Panc1 (cell line): ENCODE results near the gene OXCT1. TPM values are rescaled to one million over a fixed set of nuclear protein-coding genes. Genes with fewer than 3 reads are reported as not detected.

Experiments used
- ATAC-seq: fragments of 200-7000 bp; cut with Tn5 transposase; 2 replicates; pipeline ENCODE4 v1.9.1; 2020; ENCODE audit warnings: mild to moderate bottlenecking, moderate library complexity
- BruUV-seq: library from RNA; stranded (reverse); fragments of 400-500 nt; replicated peaks from 2 replicates; lab custom pipeline; 2021; lab: Mats Ljungman, UMichigan
- CTCF ChIA-PET: fragments of 300-600 bp; sonication (Branson Sonifier 250); formaldehyde crosslinking; loops from one replicate; lab custom pipeline; 2022; ENCODE audit warnings: antibody characterized with exemption; lab: Charles Lee
- POLR2A ChIA-PET: fragments of 300-600 bp; sonication (Branson Sonifier 250); formaldehyde crosslinking; loops from one replicate; lab custom pipeline; 2022; ENCODE audit warnings: antibody characterized with exemption; lab: Charles Lee
- DNase-seq: peaks from one replicate; pipeline ENCODE4 v3.0.0-alpha.2; 2010; ENCODE audit warnings: low read depth, low spot score
- H3K27ac ChIP-seq: 2 replicates; pipeline ENCODE4 v1.5.1; 2011; ENCODE audit warnings: mild to moderate bottlenecking, low read length, inconsistent platforms
- H3K27me3 ChIP-seq: fragments of 200-500 bp; sonication (Bioruptor generic); 2 replicates; pipeline ENCODE4 v1.6.0; 2014; ENCODE audit warnings: low read length, inconsistent platforms; ENCODE audit not compliant: control insufficient read depth, insufficient read depth
- H3K36me3 ChIP-seq: fragments of 200-500 bp; sonication (Bioruptor generic); 2 replicates; pipeline ENCODE4 v1.5.1; 2014; ENCODE audit warnings: inconsistent platforms, mild to moderate bottlenecking, low read length, moderate library complexity; ENCODE audit not compliant: control insufficient read depth, insufficient read depth
- H3K4me1 ChIP-seq: 2 replicates; pipeline ENCODE4 v1.5.1; 2011; ENCODE audit warnings: inconsistent platforms, mild to moderate bottlenecking, low read length, moderate library complexity; ENCODE audit not compliant: control insufficient read depth, insufficient read depth
- H3K4me3 ChIP-seq, 2 experiments: 2 replicates each; pipeline ENCODE4 v1.5.1; 2011 to 2012; ENCODE audit warnings: low read depth in 2 of 2, low read length in 2 of 2, mild to moderate bottlenecking in 2 of 2, inconsistent platforms in 1 of 2, moderate library complexity in 1 of 2
- H3K9me3 ChIP-seq: fragments of 200-500 bp; sonication (Bioruptor generic); 2 replicates; pipeline ENCODE4 v1.5.1; 2014; ENCODE audit warnings: low read depth, mild to moderate bottlenecking, inconsistent platforms, low read length, moderate library complexity; ENCODE audit not compliant: control insufficient read depth, insufficient read depth
- CTCF ChIP-seq: fragments of 450-650 bp; IDR thresholded peaks from 2 replicates; pipeline ENCODE4 v1.5.1; 2017; ENCODE audit warnings: mild to moderate bottlenecking
- POLR2AphosphoS5 ChIP-seq: IDR thresholded peaks from 2 replicates; pipeline ENCODE4 v1.6.1; 2012; ENCODE audit warnings: mild to moderate bottlenecking, low read depth, low read length, moderate library complexity
- REST ChIP-seq, 2 experiments: IDR thresholded peaks; 2 replicates each; pipeline ENCODE4 v1.6.1; 2011 to 2012; ENCODE audit warnings: low read depth in 2 of 2, control low read depth in 1 of 2, low read length in 1 of 2, mild to moderate bottlenecking in 1 of 2, moderate library complexity in 1 of 2; ENCODE audit not compliant: insufficient read depth in 1 of 2
- SIN3A ChIP-seq: IDR thresholded peaks from 2 replicates; pipeline ENCODE4 v1.6.1; 2012; ENCODE audit warnings: low read depth, mild to moderate bottlenecking, low read length, moderate library complexity, borderline replicate concordance; ENCODE audit not compliant: insufficient read depth
- TCF7L2 ChIP-seq: IDR thresholded peaks from 2 replicates; pipeline ENCODE4 v1.6.1; 2011; ENCODE audit warnings: mild to moderate bottlenecking, low read depth, low read length, inconsistent platforms
- in situ Hi-C: cut with HindIII; loops from 2 replicates; pipeline ENCODE4 v1.10.0; 2016; ENCODE audit warnings: low sequenced_read_pairs, low pct_unique_long_range_greater_than_20kb
- intact Hi-C: fragments of 100-400 bp; cut with micrococcal nuclease; formaldehyde crosslinking; loops from one replicate; pipeline ENCODE4 v1.10.0; 2022; ENCODE audit not compliant: unreplicated experiment
- total RNA-seq: library from RNA; stranded (reverse); gene quantifications from one replicate; pipeline ENCODE4 v1.2.1, GENCODE V29; 2021; ENCODE audit not compliant: unreplicated experiment

Gene OXCT1
- total RNA-seq, 1 experiment from 2014 or later: 10.5 TPM

GRCh38 chr5:41856644-41857491 lies 13.4 kb downstream of the OXCT1 start:
- DNase-seq (peak; percentile 72), ATAC-seq (peak; percentile 96)
- Histone ChIP-seq H3K9me3 (no peaks in the 10 kb centered on the region), H3K36me3 (no peaks in the 10 kb centered on the region; the same call in 1 of the 2 replicates), H3K4me3 (no peak overlapping the region), H3K27ac (no peak overlapping the region), H3K27me3 (no peaks in the 10 kb centered on the region), H3K4me1 (no peaks in the 10 kb centered on the region)
- POLR2A ChIA-PET: no interaction called here
- in situ Hi-C loops: no loop called here
- intact Hi-C loops: loop anchor here (1.0 to 5.0 kb wide), 5 partner anchors 68 to 1030 kb away; partner anchors contain the start of gene FBXO4
- TF ChIP-seq REST (IDR thresholded peaks at IDR 0.05; ENCODE audit: insufficient read depth in 1 of 2, low read depth in 2 of 2, low read length in 1 of 2) (no peak), POLR2AphosphoS5 (no peak), SIN3A (no peak), CTCF (peak; percentile 79)
- CTCF ChIA-PET: interaction anchor here (0.6 to 2.2 kb wide), 8 partner anchors 19 to 1033 kb away, joined by 3 to 21 read pairs (median 5); no protein-coding TSS in a partner anchor
- no TSS peak for BruUV-seq

DNA sequence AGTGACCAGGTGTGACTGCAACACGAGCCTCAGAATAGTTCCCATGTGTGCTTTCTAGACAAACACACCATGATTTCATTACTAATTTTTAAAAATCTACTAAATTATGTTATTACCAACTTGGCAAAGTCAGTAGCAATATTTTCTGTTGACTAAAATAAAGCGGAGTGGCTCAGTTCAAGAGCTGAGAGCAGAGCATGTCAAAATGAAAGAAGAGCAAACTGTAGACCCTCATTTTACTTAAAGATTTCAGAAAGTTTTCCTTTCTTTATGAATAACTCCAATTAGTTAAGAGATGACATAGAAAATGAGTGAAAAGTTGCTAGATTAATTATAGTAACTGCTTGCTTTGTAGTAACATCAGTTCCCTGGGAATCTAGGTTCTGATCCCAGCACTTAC lies 17.9 kb downstream of the OXCT1 start:
- H3K27ac ChIP-seq: no peak overlapping the region
- no peaks in the 10 kb centered on the region for H3K4me1 ChIP-seq
- ATAC-seq (no peak), DNase-seq (no peak)
- in situ Hi-C loops (no loop called here), intact Hi-C loops (no loop called here)
- no peaks in the 10 kb centered on the region for H3K9me3 ChIP-seq
- H3K36me3 ChIP-seq: no peaks in the 10 kb centered on the region; the same call in 1 of the 2 replicates
- CTCF ChIA-PET: no interaction called here
- no peaks in the 10 kb centered on the region for H3K27me3 ChIP-seq
- POLR2A ChIA-PET: no interaction called here
- no TSS peak for BruUV-seq
- no peak for TF ChIP-seq POLR2AphosphoS5
- no peak for TF ChIP-seq CTCF
- no peak for TF ChIP-seq TCF7L2
- TF ChIP-seq SIN3A: no peak
- no peak for TF ChIP-seq REST (IDR thresholded peaks at IDR 0.05; ENCODE audit: insufficient read depth in 1 of 2, low read depth in 2 of 2, low read length in 1 of 2)
- H3K4me3 ChIP-seq: no peak overlapping the region
